NCI-H1092 treated with DMSO at 0.1 percent for 48 hours (cell line): ENCODE measurements around the gene RELA.
"Not testable (repeated sequence)": the region's sequence is repeated elsewhere in the genome, so short reads cannot be mapped to it uniquely, and the experiment has no call there.

Experiments used
- DNase-seq: peaks from one replicate; lab custom pipeline; 2025; lab: John Stamatoyannopoulos, UW

Gene RELA

DNA sequence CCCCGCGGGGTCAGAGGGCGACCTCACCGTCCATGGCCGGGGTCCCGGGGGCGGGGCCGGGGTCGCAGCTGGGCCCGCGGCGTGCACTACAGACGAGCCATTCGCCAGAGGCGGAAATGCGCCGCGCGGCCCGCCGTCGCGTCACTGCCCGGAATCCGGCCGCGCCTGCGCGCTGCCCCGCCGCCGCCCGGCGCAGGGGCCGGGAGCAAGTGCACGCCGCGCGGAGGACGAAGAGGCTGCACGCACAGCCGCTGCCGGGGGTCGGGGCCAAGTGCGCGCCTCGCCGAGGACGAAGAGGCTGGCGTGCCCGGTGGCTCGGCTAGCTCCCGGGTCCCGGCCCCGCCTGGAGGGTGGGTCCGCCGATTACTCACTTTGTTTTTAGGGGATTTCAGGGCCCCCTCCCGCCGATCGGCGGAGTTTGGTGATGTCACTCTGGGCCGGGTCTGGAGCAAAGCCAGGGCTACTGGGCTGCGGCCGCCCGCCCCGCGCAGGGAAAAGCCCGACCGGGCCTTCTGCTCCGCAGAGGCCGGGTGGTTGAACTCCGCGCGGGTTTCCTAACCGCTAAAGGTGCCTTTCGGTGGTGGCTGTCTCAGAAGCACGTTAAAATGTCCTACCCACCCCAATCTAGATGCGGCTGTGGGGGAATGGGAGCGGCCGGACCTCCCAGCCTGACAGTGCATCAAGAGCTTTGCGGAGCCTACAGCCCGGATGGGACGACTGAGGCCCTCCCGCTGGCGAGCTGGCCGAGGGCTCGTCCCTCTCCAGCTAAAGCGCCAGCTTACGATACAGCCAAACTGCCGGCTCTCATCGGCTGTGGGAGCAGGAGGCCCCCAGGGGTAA, at the start of gene RELA:
RELA (minus strand) TSS at position 118 of the 840 bp plus-strand sequence; CDS start at position 34, 84 bp downstream.
- DNase-seq: peak; percentile 88

DNA sequence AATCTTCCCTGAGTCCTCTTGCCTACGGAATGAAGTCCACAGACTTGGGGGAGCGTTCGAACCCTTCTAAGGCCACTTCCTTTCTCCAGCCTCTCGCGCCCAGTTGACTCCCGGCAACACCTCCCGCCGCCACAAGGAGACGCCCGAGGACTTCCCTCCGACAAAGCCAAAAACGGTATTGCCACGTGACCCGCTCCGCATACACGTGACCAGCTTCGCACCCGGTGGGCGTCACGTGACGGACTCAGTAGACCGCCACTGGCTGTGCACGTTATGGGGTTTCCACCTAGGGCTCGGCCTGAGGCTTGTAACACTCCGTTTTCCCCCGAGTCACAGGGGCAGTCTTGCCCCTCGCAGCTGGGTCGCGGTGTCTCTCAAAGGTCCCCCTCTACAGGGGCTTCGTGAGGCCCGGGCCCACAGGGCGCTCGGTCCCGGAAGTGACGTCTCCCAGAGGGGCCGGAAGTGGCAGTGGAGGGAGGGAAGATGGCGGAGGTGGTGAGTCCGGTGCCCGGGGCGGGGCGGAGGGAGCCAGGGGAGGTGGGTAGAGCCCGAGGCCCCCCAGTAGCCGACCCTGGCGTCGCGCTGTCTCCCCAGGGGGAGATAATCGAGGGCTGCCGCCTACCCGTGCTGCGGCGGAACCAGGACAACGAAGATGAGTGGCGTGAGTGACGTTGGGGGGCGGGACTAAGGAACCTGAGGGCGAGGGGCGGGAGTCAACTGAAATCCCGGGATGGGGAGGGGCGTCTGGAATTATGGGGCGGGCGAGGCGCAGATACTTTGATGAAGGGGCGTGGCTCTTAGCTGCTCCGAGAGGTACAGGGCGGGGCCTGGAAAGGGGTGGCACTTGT, 49.3 kb upstream of the RELA start, which contains the start of gene KAT5:
KAT5 (plus strand) TSS at position 468 of the 848 bp plus-strand sequence; CDS start at position 484, 16 bp downstream.
- DNase-seq: peak; percentile 99

DNA sequence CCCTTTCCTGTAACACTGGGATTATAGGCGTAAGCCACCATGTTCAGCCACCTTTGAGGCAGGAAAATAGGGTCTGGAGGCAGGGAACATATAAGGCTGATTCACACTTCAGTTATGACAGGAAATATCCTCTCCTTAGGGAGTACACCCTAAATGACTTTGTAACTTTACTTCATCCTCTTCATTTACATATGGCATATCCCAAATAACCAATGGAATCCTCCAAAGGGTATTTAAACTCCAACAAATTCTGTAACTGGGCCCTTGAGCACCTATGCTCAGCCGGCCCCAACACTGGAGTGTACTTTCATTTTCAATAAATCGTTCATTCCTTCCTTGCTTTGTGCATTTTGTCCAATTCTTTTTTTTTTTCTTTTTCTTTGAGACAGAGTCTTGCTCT, 47.7 kb upstream of the RELA start:
- no peak for DNase-seq

DNA sequence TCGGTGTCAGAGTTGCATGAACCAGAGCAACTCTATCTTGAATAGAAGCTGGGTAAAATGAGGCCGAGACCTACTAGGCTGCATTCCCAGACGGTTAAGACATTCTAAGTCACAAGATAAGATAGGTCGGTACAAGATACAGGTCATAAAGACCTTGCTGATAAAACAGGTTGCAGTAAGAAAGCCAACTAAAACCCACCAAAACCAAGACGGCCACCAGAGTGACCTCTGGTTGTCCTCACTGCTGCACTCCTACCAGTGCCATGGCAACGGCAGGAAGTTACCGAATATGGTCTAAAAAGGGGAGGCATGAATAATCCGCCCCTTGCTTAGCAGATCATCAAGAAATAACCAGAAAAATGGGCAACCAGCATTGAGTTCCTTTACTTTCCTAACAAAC, 46.9 kb upstream of the RELA start:
- DNase-seq: no peak

DNA sequence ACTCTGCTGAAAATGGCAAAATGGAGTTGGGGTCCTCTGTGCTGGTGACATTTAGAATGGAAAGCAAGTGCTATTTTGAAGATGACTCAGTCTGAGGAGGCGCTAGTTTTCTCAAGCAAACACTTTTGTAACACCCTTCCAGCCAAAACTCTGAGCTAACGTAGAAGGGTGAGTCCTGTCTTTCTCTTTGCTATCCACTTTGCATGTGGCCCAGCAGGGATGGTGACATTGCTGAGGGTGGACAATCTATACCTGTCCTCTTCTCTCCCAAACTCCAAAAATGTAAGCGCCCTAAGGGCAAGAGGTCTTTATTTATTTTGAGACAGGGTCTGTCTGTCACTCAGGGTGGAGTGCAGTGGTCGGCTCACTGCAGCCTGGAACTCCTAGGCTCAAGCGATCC, 45.7 kb upstream of the RELA start:
- DNase-seq: no peak

DNA sequence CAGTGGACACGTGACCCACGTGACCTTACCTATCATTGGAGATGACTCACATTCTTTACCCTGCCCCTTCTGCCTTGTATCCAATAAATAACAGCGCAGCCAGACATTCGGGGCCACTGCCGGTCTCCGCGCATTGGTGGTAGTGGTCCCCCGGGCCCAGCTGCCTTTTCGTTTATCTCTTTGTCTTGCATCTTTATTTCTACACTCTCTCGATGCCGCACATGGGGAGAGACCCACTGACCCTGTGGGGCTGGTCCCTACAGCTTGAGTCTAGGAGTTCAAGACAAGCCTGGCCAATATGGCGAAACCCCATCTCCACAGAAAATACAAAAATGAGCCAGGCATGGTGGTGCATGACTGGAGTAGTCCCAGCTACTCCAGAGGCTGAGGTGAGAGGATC, 44.3 kb upstream of the RELA start:
- DNase-seq: not testable (repeated sequence)

DNA sequence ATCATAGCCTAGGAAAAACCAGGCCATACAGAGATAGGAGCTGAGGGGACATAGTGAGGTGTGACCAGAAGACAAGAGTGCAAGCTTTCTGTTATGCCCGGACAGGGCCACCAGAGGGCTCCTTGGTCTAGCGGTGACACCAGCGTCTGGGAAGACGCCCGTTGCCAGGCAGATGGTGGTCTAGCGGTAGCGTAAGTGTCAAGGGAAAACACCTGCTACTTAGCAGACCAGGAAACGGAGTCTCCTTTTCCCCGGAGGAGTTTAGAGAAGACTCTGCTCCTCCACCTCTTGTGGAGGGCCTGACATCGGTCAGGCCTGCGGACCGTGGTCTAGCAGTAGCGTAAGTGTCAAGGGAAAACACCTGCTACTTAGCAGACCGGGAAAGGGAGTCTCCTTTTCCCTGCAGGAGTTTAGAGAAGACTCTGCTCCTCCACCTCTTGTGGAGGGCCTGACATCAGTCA, 43.6 kb upstream of the RELA start:
- DNase-seq: peak; percentile 71

DNA sequence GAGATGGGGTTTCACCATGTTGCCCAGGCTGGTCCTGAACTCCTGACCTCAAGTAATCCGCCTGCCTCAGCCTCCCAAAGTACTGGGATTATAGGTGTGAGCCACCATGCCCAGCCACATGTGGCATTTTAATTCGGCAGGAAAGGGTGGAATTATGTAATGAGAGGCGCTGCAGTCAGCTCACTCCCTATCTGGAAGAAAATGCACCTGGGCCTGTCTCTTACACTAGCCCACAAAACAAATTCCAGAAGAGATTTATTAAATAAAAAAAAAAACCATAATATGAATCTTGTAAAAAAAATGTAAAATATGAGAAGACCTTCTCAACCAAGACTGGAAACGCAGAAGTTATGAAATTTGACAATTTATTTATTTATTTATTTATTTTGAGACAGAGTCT, 41.1 kb upstream of the RELA start:
- DNase-seq: no peak

DNA sequence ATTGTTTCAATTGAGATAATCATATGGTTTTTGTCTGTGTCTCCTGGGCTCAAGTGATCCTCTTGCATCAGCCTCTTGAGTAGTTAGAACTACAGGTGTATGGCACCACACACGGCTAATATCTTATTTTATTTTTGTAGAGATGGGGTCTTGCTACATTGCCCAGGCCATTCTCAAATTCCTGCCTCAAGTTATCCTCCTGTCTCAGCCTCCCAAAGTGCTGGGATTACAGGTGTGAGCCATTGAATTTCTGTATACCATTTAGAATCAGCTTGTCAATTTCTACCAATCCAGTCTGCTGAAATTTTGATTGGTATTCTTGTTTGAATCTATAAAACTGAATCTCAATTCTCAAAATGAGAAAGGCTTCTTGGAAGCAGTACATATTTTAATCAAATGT, 39.0 kb upstream of the RELA start:
- no peak for DNase-seq

DNA sequence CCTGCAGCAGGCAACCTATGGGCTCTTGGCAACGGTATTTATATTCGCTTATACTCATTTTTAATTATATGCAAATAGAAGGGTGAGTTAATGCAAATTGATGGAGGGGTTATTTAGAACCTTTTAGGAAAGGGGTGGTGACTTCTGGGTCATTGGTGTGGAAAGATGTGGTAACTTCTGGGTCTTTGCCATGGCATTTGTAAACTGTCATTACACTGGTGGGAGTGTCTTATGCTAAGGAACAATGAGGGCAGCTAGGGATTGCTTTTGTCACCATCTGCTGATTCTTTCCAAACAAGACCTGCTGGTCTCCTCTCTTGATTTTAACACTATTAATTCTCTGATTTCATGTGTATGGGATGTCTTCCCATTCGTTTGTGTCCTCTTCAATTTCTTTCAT, 37.7 kb upstream of the RELA start:
- DNase-seq: no peak

DNA sequence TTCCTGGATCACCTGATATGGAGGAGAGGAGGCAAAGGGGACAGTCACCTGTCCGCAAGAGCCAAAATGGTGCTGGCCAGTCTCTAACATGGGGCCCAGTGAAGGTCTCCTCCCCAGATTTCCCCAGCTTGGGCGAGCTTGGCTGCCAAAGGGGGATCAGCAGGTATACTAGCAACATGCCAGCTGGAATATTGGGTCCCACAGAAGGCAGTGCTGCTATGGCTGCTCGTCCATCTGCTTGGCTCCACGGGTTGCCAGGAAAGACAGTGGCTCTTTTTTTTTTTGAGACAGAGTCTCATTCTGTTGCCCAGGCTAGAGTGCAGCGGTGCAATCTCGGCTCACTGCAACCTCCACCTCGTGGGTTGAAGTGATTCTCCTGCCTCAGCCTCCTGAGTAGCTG, 36.6 kb upstream of the RELA start:
- no peak for DNase-seq

DNA sequence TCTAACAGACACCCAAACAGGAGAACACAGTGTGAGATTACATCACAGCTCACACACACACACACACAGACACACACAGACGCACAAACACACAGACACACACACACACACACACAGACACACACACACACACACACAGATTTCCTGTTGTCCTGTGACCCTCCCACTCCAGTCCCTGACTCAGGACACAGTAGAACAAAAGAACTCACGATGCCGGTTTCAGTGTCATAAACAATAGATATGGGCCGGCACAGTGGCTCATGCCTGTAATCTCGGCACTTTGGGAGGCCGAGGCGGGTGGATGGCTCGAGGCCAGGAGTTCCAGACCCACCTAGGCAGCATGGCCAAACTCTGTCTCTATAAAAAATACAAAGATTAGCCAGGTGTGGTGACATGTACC, 35.5 kb upstream of the RELA start:
- DNase-seq: no peak

DNA sequence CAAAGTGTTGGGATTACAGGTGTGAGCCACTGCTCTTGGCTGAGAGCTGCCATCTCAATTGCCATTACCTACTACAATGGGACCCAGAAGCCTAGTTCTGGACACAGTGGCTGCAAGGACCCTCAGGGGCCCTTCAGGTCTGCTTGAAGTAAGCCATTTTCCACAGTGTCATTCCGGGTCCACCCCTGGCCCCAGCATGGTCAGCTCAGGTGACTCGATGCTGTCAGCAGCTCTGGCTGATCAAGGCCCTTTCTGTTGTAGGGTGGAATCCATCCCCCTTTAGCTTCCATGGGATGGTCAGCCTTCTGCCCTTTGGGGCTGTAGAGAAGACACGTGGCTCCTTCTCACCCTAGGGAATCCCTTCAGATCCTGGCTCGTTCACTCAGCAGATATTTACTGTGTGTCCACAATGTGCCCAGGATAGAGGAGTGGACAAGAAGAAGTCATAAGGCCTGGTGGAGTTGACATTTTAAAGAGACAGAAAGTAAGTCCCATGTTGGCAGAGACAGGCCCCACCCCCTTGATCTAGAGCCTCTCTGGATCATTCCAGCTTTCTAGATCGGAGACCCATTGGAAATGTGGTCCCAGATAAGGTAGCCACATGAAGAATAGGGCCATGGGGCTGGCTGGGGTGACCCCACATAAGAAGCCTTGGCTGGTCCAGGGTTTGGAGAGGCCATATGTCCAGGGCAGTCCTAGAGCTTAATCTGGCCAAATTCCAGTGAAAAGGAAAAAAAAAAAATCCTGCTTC, 34.3 kb upstream of the RELA start:
- DNase-seq: no peak

DNA sequence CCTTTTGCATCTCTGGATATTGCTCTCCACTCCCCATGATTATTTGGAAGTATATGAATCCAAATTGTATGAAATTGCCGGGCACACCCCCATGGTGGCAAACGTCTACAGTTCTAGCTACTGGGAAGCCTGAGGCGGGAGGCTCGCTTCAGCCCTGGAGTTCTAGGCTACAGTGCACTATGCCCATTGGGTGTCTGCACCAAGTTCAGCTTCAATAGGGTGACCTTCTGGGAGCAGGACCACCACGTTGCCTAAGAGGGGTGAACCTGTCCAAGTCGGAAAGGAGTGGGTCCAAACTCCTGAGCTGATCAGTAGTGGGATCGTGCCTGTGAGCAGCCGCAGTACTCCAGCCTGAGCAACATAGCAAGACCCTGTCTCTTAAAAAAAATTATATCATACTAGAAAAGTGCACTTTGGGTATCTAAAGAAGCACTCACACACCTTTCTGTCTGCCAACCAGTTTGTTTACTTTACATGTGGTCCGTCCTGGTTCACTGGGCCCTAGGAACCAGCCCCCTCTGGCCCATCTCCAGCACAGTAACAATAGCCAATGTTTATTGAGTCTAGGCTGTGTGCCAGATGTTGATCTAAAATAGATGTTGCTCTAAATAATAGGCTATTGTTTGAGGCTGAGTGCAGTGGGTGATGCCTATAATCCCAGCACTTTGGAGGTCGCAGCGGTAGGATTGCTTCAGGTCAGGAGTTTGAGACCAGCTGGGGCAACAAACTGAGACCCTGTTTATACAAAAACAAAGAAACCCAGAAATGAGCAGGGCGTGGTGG, 32.9 kb upstream of the RELA start:
- peak; percentile 100 for DNase-seq

DNA sequence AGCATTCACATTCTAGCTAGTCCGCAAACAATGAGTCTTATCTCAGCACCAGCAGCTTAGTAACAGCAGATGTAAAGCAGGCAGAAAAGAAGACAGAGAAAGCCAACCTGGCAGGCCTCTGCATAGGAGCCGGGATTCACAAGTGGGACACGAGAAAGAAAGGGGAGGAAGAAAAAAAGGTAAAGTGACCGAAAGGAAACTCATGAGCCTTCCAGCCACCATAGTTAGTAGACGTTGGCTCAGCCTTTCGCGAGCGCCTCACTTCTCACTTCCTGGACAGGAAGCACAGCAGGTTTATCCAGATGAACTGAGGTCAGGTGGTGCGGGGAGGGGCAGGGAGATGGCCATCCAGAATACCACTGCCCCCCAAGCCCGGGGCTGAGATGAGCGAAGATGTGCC, 29.7 kb upstream of the RELA start:
- no peak for DNase-seq

DNA sequence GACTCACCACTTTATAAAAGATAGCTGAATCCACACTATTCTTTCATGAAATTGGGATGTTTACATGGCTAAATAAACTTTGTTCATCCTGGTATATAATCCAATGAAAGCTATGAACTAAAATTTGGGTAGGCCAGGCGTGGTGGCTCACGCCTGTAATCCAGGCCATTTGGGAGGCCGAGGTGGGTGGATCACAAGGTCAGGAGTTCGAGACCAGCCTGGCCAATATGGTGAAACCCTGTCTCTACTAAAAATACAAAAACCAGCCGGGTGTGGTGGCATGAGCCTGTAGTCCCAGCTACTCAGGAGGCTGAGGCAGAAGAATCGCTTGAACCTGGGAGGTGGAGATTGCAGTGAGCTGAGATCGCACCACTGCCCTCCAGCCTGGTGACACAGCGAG, 29.1 kb upstream of the RELA start:
- DNase-seq: not testable (repeated sequence)

DNA sequence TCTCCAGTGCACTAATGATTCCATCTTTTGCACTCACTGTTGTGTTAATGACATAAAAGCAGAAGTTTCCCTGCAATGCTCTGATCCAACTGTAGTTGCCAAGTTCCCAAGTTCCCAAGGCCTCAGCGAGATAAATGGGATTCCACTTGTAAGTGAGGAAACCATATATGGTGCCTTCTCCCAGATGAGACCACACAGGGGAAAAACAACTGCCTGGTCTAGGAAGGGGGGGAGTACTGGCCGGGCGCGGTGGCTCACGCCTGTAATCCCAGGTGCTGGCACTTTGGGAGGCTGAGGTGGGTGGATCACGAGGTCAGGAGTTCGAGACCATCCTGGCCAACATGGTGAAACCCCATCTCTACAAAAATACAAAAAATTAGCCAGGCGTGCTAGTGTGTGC, 23.3 kb upstream of the RELA start:
- DNase-seq: no peak

DNA sequence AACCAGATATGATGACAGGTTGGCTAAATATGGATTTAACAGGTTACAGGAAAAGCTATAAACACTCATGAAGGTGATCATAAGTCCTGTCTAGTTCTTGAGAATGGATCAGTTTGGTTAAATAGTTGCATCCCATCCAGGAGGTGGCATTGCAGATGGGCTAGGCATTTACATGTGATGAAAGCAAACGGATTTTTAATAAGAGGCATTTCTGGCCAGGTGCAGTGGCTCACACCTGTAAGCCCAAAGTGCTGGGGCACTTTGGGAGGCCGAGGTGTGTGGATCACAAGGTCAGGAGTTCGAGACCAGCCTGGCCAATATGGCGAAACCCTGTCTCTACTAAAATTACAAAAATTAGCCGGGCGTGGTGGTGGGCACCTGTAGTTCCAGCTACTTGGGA, 20.8 kb upstream of the RELA start:
- not testable (repeated sequence) for DNase-seq

DNA sequence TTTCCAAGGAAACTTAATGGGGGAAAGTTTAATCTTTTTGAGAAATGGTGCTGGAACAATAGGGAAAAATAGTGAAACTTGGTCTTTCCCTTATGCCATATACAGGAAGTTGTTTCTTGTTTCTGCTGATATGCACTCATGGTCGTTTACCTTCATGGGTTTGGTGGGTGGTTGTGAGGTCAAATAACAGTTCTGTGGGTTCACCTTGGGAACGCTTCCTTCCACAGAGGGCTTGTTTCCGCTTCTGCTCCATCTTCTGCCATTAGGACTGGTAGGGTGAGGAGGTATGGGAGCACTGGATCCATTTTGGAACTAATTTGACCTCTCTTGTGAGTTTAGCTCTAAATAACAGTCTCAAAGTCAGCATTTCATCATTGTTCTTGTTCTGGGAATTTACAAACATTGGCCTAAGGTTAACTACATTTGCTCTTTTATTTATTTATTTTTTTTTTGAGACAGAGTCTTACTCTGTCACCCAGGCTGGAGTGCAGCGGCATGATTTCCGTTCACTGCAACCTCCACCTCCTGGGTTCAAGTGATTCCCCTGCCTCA, 17.6 kb upstream of the RELA start:
- no peak for DNase-seq

DNA sequence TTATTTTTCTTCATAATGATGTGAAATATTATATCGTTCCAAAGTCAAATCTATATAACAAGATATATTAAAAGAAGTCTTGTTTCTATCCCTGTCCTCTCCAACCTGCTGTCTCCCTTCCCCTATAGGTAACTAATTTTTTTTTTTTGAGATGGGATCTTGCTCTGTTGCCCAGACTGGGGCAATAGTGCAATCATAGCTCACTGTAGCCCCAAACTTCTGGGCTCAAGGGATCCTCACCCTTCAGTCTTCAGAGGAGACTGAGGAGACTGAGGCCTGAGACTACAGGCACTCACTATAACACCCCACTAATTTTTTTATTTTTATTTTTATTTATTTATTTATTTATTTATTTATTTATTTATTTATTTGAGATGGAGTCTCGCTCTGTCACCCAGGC, 10.3 kb upstream of the RELA start:
- DNase-seq: no peak
